ENCODE measurements around the gene FOXA3.

The FOXA3 gene

DNA sequence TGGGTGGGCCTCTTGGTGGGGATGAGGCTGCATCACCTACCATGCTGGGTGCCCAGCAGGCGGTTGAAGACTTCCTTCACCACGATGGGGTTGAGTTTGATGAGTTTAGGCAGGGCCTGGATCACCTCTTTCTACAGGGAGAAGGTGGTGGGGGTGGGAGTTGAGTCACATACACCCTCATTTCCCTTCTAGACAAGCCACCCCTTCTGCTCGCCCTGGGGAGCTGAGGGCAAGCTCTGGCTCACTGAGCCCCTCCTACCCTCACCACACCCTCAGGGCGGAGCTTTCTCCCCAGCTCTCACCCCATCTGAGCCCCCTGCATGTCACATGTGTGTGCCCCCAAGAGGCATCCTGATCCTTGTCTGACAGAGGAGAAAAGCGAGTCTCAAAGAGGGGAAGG, 41.4 kb upstream of the FOXA3 start:
- Histone ChIP-seq H3K9me3 (ENCODE audit: low read length) (no peaks in the 10 kb centered on the region), H3K27me3 (ENCODE audit: control insufficient read depth in 1 of 2, insufficient read depth in 2 of 2, low read length in 2 of 2) (no peaks in the 10 kb centered on the region), H3K4me1 (ENCODE audit: insufficient read depth, low read length) (no peaks in the 10 kb centered on the region), H3K27ac (ENCODE audit: low read depth, low read length) (no peak overlapping the region), H3K36me3 (ENCODE audit: insufficient read depth, low read length) (peaks cover 59% of the 10 kb centered on the region), H3K4me3 (ENCODE audit: low read depth in 1 of 2, low read length in 2 of 2) (no peak overlapping the region), H3K9ac (ENCODE audit: low read length) (no peak overlapping the region)

DNA sequence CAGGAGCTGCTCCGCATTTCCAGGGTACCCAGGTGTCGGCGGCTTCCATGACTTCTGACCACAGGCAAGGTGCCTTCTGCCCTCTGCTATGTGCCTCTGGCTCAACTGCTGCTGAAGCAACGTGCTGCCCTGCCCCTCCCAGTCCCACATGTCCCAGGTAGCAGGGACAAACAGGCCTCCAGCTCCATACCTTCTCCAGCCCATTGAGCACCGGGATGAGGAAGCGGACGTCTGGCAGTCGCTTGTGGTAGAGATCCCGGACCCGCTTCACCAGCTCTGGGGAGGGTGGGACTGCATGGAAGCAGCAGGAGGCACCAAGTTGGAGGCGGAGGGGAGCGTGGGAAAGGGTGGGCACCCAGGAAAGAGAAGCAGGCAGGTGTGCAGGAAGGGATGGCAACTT, 40.9 kb upstream of the FOXA3 start:
- no peak overlapping the region for H3K27ac ChIP-seq (ENCODE audit: low read depth, low read length)
- no peaks in the 10 kb centered on the region for H3K4me1 ChIP-seq (ENCODE audit: insufficient read depth, low read length)
- H3K9me3 ChIP-seq (ENCODE audit: low read length), result no peaks in the 10 kb centered on the region
- H3K27me3 ChIP-seq (ENCODE audit: control insufficient read depth in 1 of 2, insufficient read depth in 2 of 2, low read length in 2 of 2), result no peaks in the 10 kb centered on the region
- peaks cover 63% of the 10 kb centered on the region for H3K36me3 ChIP-seq (ENCODE audit: insufficient read depth, low read length)
- no peak overlapping the region for H3K4me3 ChIP-seq (ENCODE audit: low read depth in 1 of 2, low read length in 2 of 2)
- no peak overlapping the region for H3K9ac ChIP-seq (ENCODE audit: low read length)

DNA sequence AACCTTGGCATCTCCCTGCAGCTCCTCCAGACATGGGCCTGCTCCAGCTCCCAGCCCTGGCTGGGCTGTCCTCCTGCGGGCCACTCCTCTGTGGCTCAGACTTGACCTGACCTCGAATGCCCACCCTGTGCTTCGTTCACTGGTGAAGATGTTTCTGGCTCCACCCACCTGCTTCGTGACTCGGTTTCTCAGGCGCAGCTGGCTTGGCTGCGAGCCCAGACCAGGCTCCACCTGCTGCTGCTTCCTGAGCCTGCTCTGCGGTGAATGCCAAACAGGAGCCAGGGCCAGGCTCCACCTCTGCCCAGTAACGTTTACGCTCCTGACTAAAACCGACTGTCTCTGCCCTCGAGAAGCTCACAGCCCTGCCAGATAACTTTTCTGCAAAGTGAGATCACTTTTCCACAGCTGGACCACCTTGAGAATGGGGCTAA, 40.1 kb upstream of the FOXA3 start:
- Histone ChIP-seq H3K27me3 (ENCODE audit: control insufficient read depth in 1 of 2, insufficient read depth in 2 of 2, low read length in 2 of 2) (no peaks in the 10 kb centered on the region), H3K36me3 (ENCODE audit: insufficient read depth, low read length) (peaks cover 72% of the 10 kb centered on the region), H3K4me1 (ENCODE audit: insufficient read depth, low read length) (no peaks in the 10 kb centered on the region), H3K27ac (ENCODE audit: low read depth, low read length) (no peak overlapping the region), H3K9ac (ENCODE audit: low read length) (no peak overlapping the region), H3K9me3 (ENCODE audit: low read length) (no peaks in the 10 kb centered on the region), H3K4me3 (ENCODE audit: low read depth in 1 of 2, low read length in 2 of 2) (no peak overlapping the region)

DNA sequence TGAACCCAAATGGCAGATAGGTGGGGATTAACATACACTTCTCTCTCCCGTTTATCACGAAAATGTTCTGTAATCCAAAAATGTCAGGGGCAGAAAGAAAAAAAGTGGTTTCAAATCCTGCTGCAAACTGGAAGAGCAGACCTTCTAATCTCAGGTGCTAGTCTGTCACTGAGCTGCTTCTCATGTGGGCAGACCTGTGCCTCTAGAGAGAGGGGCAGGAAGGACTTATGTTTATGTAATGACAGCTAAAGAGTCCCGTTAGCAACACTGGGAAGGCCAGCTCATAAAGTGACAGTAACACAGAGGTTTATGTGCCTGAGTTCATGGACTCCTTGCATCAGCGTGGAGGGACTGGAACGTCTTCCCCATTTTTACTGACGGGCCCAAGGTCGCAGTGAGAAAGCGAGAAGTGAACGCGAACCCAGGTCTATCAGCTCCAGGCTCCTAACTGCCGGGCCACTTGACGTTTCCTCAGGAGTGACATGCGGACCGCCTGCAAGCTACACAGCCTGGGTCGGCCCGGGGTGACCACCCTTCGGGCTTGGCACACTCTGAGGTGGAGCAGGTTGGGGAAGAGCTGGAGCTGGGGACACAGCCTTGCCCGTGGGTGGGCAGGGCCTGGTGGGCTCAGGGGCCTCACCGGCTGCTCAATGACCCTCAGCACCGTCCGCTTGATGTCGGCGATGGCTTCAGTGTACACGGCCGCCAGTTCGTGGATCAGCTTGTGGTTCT, 39.4 kb upstream of the FOXA3 start:
- Histone ChIP-seq H3K4me3 (ENCODE audit: low read depth in 1 of 2, low read length in 2 of 2) (no peak overlapping the region), H3K9me3 (ENCODE audit: low read length) (no peaks in the 10 kb centered on the region), H3K27ac (ENCODE audit: low read depth, low read length) (no peak overlapping the region), H3K9ac (ENCODE audit: low read length) (no peak overlapping the region), H3K4me1 (ENCODE audit: insufficient read depth, low read length) (no peaks in the 10 kb centered on the region), H3K27me3 (ENCODE audit: control insufficient read depth in 1 of 2, insufficient read depth in 2 of 2, low read length in 2 of 2) (no peaks in the 10 kb centered on the region), H3K36me3 (ENCODE audit: insufficient read depth, low read length) (peaks cover 79% of the 10 kb centered on the region)

DNA sequence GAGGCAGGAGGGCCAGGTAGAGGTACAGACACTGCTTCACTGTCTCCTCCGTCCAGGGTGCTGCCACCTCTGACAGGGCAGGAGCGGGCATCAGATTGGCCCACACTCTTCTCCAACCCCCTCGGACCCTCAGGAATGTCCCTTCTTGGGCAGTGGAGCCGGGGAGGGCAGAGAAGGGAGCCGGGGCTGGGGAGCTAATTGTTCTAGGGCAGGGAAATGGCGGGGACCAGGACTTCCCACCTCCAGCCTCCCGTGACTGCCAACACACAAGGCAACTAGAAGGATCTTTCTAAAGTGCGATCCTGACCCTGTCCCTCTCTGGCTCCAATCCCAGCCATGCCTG, 38.9 kb upstream of the FOXA3 start:
- H3K36me3 ChIP-seq (ENCODE audit: insufficient read depth, low read length), result peaks cover 84% of the 10 kb centered on the region
- H3K4me1 ChIP-seq (ENCODE audit: insufficient read depth, low read length), result no peaks in the 10 kb centered on the region
- no peak overlapping the region for H3K4me3 ChIP-seq (ENCODE audit: low read depth in 1 of 2, low read length in 2 of 2)
- H3K9ac ChIP-seq (ENCODE audit: low read length), result no peak overlapping the region
- no peaks in the 10 kb centered on the region for H3K9me3 ChIP-seq (ENCODE audit: low read length)
- no peak overlapping the region for H3K27ac ChIP-seq (ENCODE audit: low read depth, low read length)
- no peaks in the 10 kb centered on the region for H3K27me3 ChIP-seq (ENCODE audit: control insufficient read depth in 1 of 2, insufficient read depth in 2 of 2, low read length in 2 of 2)

DNA sequence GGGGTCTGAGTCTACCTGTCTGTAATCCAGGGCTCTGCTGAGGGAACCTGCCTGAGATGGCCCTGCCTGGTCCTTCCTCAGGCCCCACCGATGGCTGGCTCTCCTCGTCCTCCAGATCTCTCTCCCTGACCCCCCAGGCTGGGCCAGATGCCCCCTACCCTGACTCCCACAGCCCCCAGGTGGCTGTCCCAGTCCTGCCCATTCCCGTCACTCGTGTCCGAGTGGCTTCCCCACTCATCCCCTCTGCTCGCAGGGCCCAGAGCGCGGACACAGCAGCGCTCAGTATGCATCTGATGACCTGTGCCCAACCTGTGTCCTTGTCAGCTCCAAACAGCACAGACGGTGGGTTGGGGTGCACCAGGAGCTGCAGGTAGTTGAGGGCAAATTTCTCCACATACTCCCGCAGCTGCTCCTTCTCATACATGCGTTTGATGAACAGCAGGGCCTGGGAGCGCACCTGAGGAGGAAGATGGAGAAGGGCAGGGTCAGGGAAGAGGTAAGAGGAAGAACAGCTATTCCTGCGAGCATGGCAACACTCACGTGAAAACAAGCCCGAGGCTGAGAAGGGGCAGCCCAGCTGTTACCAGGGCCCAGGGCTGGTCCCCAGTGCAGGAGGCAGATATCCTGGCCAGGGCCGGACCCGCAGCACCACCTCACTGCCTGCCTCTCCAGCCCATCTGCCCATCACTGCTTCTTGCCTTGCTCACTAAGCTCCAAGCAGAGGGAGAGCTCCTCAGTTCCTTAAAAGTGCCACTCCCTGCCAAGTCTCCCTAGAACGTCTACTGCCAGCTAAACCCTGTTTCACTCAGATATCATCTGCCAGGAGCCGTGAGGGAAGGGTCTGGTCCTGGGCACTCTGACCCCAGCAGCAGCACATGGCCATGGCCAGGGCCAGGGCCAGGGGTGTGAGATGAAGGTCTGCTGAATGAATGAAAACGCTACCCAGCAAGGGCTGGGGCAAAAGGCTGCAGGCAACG, 37.9 kb upstream of the FOXA3 start:
- Histone ChIP-seq H3K4me1 (ENCODE audit: insufficient read depth, low read length) (no peaks in the 10 kb centered on the region), H3K4me3 (ENCODE audit: low read depth in 1 of 2, low read length in 2 of 2) (no peak overlapping the region), H3K9me3 (ENCODE audit: low read length) (no peaks in the 10 kb centered on the region), H3K36me3 (ENCODE audit: insufficient read depth, low read length) (peaks cover 82% of the 10 kb centered on the region), H3K27ac (ENCODE audit: low read depth, low read length) (no peak overlapping the region), H3K9ac (ENCODE audit: low read length) (no peak overlapping the region), H3K27me3 (ENCODE audit: control insufficient read depth in 1 of 2, insufficient read depth in 2 of 2, low read length in 2 of 2) (no peaks in the 10 kb centered on the region)

DNA sequence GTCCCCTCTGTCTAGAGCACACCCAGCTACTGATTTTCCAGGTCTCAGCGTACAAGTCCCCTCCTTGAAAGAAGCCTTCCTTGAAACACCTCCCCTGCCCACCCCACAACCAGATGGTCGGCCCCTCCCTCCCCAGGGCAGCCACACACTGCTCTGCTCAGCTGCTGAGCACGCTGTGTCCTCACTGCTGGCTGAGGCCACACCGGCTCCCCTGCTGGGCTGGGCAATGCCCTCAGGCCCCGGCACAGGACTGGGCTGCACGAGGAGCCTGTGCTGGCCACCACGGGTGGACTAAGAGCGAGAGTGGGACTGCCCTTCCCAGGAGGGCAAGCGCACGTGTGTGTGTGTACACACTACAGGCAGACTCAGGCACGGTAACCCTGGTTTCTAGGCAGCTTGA, 37.2 kb upstream of the FOXA3 start:
- Histone ChIP-seq H3K27me3 (ENCODE audit: control insufficient read depth in 1 of 2, insufficient read depth in 2 of 2, low read length in 2 of 2) (no peaks in the 10 kb centered on the region), H3K36me3 (ENCODE audit: insufficient read depth, low read length) (peaks cover 88% of the 10 kb centered on the region), H3K4me1 (ENCODE audit: insufficient read depth, low read length) (no peaks in the 10 kb centered on the region), H3K9me3 (ENCODE audit: low read length) (no peaks in the 10 kb centered on the region), H3K4me3 (ENCODE audit: low read depth in 1 of 2, low read length in 2 of 2) (no peak overlapping the region), H3K9ac (ENCODE audit: low read length) (no peak overlapping the region), H3K27ac (ENCODE audit: low read depth, low read length) (no peak overlapping the region)

DNA sequence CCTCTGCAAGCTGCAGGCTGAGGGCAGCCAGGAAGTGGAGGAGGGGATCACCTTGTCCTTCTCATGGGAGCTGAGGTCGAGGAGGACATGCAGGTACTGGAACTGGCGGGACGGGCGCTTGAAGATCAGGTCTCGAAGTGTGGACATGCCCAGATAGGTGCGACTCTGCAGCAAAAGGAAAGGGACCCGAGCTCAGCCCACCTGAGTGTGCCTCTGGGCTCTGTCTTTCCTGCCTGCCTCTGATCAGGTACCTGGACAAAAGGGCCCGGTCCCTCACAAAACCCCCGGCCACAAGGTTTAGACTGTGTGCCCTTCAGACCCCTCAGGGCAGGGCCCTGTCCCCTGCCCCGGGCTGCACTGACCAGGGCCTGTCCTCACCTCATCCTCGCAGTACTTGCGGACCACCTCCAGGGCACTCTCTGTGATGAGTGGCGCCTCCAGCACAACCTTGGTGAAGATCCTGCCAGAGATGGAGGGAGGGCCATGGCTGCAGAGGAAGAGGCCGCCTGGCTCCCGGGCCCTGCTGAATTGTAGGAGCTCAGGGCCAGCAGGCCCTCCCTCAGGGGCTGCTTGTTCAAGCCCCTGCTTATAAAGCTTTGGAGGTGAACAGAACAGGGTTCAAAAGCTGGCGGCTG, 36.5 kb upstream of the FOXA3 start:
- no peaks in the 10 kb centered on the region for H3K4me1 ChIP-seq (ENCODE audit: insufficient read depth, low read length)
- no peaks in the 10 kb centered on the region for H3K27me3 ChIP-seq (ENCODE audit: control insufficient read depth in 1 of 2, insufficient read depth in 2 of 2, low read length in 2 of 2)
- no peak overlapping the region for H3K27ac ChIP-seq (ENCODE audit: low read depth, low read length)
- no peak overlapping the region for H3K4me3 ChIP-seq (ENCODE audit: low read depth in 1 of 2, low read length in 2 of 2)
- no peak overlapping the region for H3K9ac ChIP-seq (ENCODE audit: low read length)
- no peaks in the 10 kb centered on the region for H3K9me3 ChIP-seq (ENCODE audit: low read length)
- peaks cover 91% of the 10 kb centered on the region for H3K36me3 ChIP-seq (ENCODE audit: insufficient read depth, low read length)

DNA sequence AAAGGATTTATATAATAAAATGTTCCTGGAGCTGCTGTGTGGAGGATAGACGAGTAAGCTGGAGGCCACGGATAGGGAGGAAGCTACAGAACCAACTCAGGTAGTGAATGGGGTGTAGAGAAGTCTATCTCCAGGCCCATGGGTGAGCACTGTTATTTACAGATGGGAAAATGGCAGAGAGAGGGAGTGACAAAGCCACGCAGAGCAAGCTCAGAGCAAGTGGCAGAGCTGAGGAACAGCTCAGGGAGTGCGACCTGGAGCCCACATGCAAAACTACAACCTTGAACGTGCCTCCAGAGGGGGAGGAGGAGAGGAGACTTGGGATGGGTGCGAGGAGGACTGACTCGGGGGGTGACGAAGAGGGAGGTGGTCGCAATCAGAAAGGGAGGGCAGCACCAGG, 35.6 kb upstream of the FOXA3 start:
- Histone ChIP-seq H3K9me3 (ENCODE audit: low read length) (no peaks in the 10 kb centered on the region), H3K9ac (ENCODE audit: low read length) (no peak overlapping the region), H3K4me3 (ENCODE audit: low read depth in 1 of 2, low read length in 2 of 2) (no peak overlapping the region), H3K27ac (ENCODE audit: low read depth, low read length) (no peak overlapping the region), H3K27me3 (ENCODE audit: control insufficient read depth in 1 of 2, insufficient read depth in 2 of 2, low read length in 2 of 2) (no peaks in the 10 kb centered on the region), H3K36me3 (ENCODE audit: insufficient read depth, low read length) (peaks cover 82% of the 10 kb centered on the region), H3K4me1 (ENCODE audit: insufficient read depth, low read length) (no peaks in the 10 kb centered on the region)

DNA sequence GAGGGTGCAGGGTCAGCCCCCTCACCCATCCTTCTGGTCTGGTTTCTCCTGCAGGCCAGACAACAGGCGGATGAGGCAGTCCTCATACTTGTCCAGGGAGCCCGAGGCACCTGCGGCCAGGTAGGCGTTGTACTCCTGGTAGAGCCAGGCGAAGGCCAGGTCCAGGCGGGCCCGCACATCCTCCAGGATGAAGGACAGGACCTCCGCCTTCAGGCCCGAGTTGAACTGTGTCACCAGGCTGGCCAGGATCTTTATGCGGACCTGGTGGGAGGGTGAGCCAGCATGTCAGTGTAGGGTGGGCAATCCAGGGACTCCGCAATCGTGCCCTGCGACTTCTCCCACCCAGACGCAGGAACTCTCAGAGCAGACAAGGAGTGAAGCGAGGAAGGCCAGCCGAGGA, 35.2 kb upstream of the FOXA3 start:
- Histone ChIP-seq H3K27me3 (ENCODE audit: control insufficient read depth in 1 of 2, insufficient read depth in 2 of 2, low read length in 2 of 2) (no peaks in the 10 kb centered on the region), H3K9ac (ENCODE audit: low read length) (no peak overlapping the region), H3K9me3 (ENCODE audit: low read length) (no peaks in the 10 kb centered on the region), H3K36me3 (ENCODE audit: insufficient read depth, low read length) (peaks cover 78% of the 10 kb centered on the region), H3K4me1 (ENCODE audit: insufficient read depth, low read length) (no peaks in the 10 kb centered on the region), H3K4me3 (ENCODE audit: low read depth in 1 of 2, low read length in 2 of 2) (no peak overlapping the region), H3K27ac (ENCODE audit: low read depth, low read length) (no peak overlapping the region)

DNA sequence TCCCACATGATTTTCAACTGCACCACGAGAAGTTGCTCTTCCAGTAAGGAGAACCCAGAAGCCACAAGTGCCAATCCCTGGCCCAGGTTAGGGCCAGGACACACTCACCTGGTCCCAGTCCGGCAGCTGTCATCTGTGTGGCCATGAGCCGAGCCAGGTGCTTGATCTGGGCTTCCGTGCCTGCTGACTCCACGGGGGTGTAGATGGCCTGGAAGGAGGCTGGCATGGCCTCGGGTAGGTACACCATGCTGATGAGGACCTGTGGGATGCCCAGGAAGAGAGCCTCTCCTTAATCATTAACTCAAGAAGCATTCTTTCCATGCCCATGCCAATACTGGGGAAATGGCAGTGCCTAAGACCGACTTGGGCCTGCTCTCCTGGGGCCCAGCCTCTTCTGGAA, 29.2 kb upstream of the FOXA3 start:
- H3K4me1 ChIP-seq (ENCODE audit: insufficient read depth, low read length), result no peaks in the 10 kb centered on the region
- H3K27ac ChIP-seq (ENCODE audit: low read depth, low read length), result no peak overlapping the region
- no peak overlapping the region for H3K9ac ChIP-seq (ENCODE audit: low read length)
- H3K9me3 ChIP-seq (ENCODE audit: low read length), result no peaks in the 10 kb centered on the region
- H3K27me3 ChIP-seq (ENCODE audit: control insufficient read depth in 1 of 2, insufficient read depth in 2 of 2, low read length in 2 of 2), result no peaks in the 10 kb centered on the region
- no peak overlapping the region for H3K4me3 ChIP-seq (ENCODE audit: low read depth in 1 of 2, low read length in 2 of 2)
- peaks cover 54% of the 10 kb centered on the region for H3K36me3 ChIP-seq (ENCODE audit: insufficient read depth, low read length)
